ENCODE results near the gene AANAT. TPM values are rescaled to one million over a fixed set of nuclear protein-coding genes. Genes with fewer than 3 reads are reported as not detected.

Gene AANAT
- total RNA-seq, 6 experiments from 2014 or later: not detected

DNA sequence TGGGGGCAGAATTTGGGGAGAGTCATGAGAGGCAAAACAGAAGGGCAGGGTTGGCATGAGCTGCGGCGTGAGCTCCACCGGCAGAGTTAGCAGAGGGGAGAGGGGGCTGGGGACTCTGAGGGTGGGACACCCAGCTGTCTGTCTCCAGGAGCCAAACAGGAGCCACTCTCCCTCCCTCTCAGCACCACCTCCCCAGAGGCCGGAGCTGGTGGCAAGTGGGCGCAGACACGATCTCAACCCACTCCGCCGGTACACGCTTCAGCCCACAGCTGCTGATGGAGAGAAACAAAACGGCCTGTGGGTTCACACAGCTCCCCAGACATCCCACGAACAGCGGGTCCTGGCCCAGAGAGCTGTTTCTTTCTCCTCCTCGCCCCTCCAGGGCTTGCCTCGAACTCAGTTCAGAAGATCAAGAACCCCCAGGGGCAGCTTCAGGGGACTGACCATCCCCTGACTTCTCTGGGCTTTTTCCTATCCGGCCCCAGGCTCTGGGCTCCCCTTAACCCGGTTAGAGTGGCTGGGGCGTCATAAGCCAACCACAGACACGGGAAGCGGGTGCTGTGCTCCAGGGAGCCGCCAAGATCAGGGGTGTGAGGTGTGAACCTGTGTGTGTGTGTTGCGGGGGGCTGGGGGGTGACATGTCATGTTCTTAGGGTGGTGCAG, 26.2 kb downstream of the AANAT start:
- ATAC-seq: no peak
- no peaks in the 10 kb centered on the region for H3K27me3 ChIP-seq
- TF ChIP-seq, protein P1, sequence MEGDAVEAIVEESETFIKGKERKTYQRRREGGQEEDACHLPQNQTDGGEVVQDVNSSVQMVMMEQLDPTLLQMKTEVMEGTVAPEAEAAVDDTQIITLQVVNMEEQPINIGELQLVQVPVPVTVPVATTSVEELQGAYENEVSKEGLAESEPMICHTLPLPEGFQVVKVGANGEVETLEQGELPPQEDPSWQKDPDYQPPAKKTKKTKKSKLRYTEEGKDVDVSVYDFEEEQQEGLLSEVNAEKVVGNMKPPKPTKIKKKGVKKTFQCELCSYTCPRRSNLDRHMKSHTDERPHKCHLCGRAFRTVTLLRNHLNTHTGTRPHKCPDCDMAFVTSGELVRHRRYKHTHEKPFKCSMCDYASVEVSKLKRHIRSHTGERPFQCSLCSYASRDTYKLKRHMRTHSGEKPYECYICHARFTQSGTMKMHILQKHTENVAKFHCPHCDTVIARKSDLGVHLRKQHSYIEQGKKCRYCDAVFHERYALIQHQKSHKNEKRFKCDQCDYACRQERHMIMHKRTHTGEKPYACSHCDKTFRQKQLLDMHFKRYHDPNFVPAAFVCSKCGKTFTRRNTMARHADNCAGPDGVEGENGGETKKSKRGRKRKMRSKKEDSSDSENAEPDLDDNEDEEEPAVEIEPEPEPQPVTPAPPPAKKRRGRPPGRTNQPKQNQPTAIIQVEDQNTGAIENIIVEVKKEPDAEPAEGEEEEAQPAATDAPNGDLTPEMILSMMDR (IDR thresholded peaks at IDR 0.05): no peak
- TF ChIP-seq POLR2A (IDR thresholded peaks at IDR 0.05): no peak
- H3K4me3 ChIP-seq: peak overlapping the region in 1 of 3 donors; percentile 9
- no peaks in the 10 kb centered on the region for H3K36me3 ChIP-seq
- 57% methylated on average over 9 of the region's 21 CpGs for WGBS (ENCODE audit: insufficient coverage, low coverage, low lambda C conversion rate, missing lambda C conversion rate)
- H3K27ac ChIP-seq: peak overlapping the region; percentile 25 to 87 (median 60)
- DNase-seq: no peak
- no peaks in the 10 kb centered on the region for H3K9me3 ChIP-seq
- intact Hi-C loops (cut with DNase I): no loop called here
- H3K4me1 ChIP-seq: peaks cover 0 to 11% (median 2%) of the 10 kb centered on the region in 4 donors

DNA sequence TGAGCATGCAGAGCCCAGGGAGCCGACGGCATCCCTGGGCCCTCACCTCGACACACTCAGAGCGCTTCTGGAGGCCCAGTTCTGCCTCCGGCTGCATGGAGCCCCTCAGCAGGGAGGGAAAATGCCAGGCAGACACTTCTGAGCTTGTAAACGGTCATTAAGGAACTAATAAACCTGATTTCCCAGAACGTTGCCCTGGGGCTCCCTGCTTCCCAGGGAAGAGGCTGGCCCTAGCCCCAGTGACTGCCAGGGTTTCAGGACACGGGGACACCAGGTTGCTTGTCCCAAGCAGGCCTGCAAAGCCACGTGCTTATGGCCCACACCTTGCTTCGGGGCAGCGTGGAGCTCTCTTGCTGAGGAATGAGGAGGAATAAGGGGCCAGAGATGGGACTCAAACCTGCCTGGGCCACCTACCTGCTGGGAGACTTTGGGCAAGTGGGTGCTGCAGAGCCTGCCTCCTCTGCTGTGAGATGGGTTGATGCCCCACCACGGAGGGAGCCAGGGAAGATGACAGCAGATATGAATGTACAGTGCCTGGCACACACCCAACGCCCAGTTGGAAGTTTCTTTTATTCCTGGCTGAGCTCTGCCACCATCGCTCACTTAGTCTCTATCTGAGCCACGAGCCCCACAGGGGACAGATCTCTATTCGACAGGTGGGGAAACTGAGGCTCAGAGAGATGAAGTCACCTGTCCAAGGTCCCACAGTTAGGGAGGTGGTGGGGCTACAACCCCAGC, 28.4 kb downstream of the AANAT start:
- 82% methylated on average over 4 of the region's 16 CpGs for WGBS (ENCODE audit: insufficient coverage, low coverage, low lambda C conversion rate, missing lambda C conversion rate)
- TF ChIP-seq, protein P1 (IDR thresholded peaks at IDR 0.05): no peak
- no peak for TF ChIP-seq POLR2A (IDR thresholded peaks at IDR 0.05)
- Histone ChIP-seq H3K4me3 (no peak overlapping the region), H3K27ac (no peak overlapping the region), H3K4me1 (peaks cover 0 to 29% (median 3%) of the 10 kb centered on the region in 4 donors), H3K27me3 (no peaks in the 10 kb centered on the region), H3K36me3 (no peaks in the 10 kb centered on the region), H3K9me3 (no peaks in the 10 kb centered on the region)
- intact Hi-C loops (cut with DNase I): no loop called here
- DNase-seq: no peak
- no peak for ATAC-seq

DNA sequence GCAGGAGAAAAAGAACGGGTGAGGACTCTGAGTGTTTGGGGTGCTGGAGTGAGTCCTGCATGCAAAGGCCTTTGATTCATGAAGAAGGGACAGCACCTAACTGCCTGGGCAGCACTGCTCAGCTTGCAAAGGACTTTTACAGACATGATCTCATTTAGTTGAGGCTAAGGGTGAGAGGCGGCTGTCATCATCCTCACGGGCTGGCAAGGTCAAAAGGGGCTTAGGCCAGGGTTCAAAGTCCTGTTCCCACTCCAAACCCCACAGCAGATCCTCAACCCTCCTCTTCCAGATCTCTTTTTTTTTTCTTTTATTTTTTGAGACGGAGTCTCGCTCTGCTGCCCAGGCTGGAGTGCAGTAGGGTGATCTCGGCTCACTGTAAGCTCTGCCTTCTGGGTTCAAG, 29.1 kb downstream of the AANAT start:
- TF ChIP-seq, protein P1 (IDR thresholded peaks at IDR 0.05): no peak
- TF ChIP-seq POLR2A (IDR thresholded peaks at IDR 0.05): no peak
- Histone ChIP-seq H3K36me3 (no peaks in the 10 kb centered on the region), H3K27me3 (no peaks in the 10 kb centered on the region), H3K27ac (no peak overlapping the region), H3K9me3 (no peaks in the 10 kb centered on the region), H3K4me1 (peaks cover 0 to 29% (median 3%) of the 10 kb centered on the region in 4 donors), H3K4me3 (no peak overlapping the region)
- DNase-seq: no peak
- no peak for ATAC-seq
- intact Hi-C loops (cut with DNase I): no loop called here
- WGBS (ENCODE audit: insufficient coverage, low coverage, low lambda C conversion rate, missing lambda C conversion rate): 62% methylated on average over 2 of the region's 6 CpGs

DNA sequence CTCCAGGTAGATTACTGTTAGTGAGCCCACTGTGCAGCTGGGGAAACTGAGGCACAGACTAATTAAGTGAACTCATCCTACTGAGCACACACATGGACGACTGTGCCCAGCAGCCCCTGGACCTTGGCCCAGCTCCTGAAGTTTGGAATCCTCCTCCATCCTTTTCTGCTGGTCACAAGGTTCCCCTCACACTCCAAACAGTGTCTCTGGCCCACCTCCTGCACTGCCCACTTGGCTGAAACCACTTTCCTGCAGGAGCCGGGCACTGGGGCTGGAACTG, 30.2 kb downstream of the AANAT start:
- no peak for ATAC-seq
- Histone ChIP-seq H3K27me3 (no peaks in the 10 kb centered on the region), H3K4me3 (peak overlapping the region in 2 of 3 donors; percentile 26 to 38), H3K27ac (peak overlapping the region; percentile 63 to 82 (median 78)), H3K4me1 (peaks cover 0 to 36% (median 3%) of the 10 kb centered on the region in 4 donors), H3K9me3 (no peaks in the 10 kb centered on the region), H3K36me3 (no peaks in the 10 kb centered on the region)
- no peak for DNase-seq
- TF ChIP-seq, protein P1 (IDR thresholded peaks at IDR 0.05): no peak
- no peak for TF ChIP-seq POLR2A (IDR thresholded peaks at IDR 0.05)
- intact Hi-C loops (cut with DNase I): no loop called here
- WGBS (ENCODE audit: insufficient coverage, low coverage, low lambda C conversion rate, missing lambda C conversion rate): 28% methylated on average over 2 of the region's 2 CpGs

Measured in right lobe of liver (tissue), 6 donors.